ENCODE results near the gene IFNGR2. TPM values are rescaled to one million over a fixed set of nuclear protein-coding genes. Genes with fewer than 3 reads are reported as not detected.

Gene IFNGR2
- total and polyA plus RNA-seq, 2 donors (not counting 3 experiments of a cell fraction or from before 2014, with no cell fraction given), result 44.2 to 46.1 TPM

- no peak for DNase-seq (ENCODE audit: low read depth, low spot score)
- Histone ChIP-seq H3K9me3 (replicated peaks; ENCODE audit: control insufficient read depth, insufficient read depth, low read length) (no peaks in the 10 kb centered on the region), H4K20me1 (replicated peaks; ENCODE audit: control insufficient read depth, extremely low read depth, insufficient read depth, low read length) (no peaks in the 10 kb centered on the region), H3K36me3 (ENCODE audit: control insufficient read depth in 2 of 2, extremely low read depth in 1 of 2, insufficient read depth in 2 of 2, low read length in 2 of 2) (peaks cover 10 to 20% of the 10 kb centered on the region in 2 experiments), H3K27ac (ENCODE audit: insufficient read depth, low read depth, low read length) (no peak overlapping the region), H3K9me1 (replicated peaks; ENCODE audit: control insufficient read depth, extremely low read depth, insufficient read depth, low read length) (no peaks in the 10 kb centered on the region), H3K79me2 (ENCODE audit: control insufficient read depth, insufficient read depth, low read length) (no peaks in the 10 kb centered on the region), H3K4me2 (ENCODE audit: insufficient read depth, low read length) (no peak overlapping the region), H2AFZ (ENCODE audit: low read depth, low read length) (no peak overlapping the region), H3K27me3 (ENCODE audit: control insufficient read depth in 2 of 2, insufficient read depth in 2 of 2, low read length in 2 of 2) (no peaks in the 10 kb centered on the region), H3K4me1 (ENCODE audit: control insufficient read depth, extremely low read depth, insufficient read depth, low read length) (peaks cover 15% of the 10 kb centered on the region), H3K9ac (replicated peaks; ENCODE audit: extremely low read depth, insufficient read depth, low read length) (no peak overlapping the region), H3K4me3 (replicated peaks in 1 of 3; ENCODE audit: insufficient read depth in 1 of 3, low read depth in 1 of 3, low read length in 3 of 3) (no peak overlapping the region)
- CTCF ChIA-PET, result interaction anchor here (0.8 to 2.6 kb wide), 4 partner anchors 8 to 240 kb away, joined by 3 to 8 read pairs (median 4); no protein-coding TSS in a partner anchor
- POLR2A ChIA-PET, result no interaction called here
- no peak for FAIRE-seq
- TF ChIP-seq GATA2 (IDR thresholded peaks at IDR 0.05; ENCODE audit: insufficient read depth, insufficient read length, low read depth, low read length), result no peak
- no peak for TF ChIP-seq POLR2A (IDR thresholded peaks at IDR 0.05; ENCODE audit: low read depth, low read length)
- no peak for TF ChIP-seq POLR2AphosphoS5 (IDR thresholded peaks at IDR 0.05; ENCODE audit: insufficient read depth, low read depth, low read length)
- TF ChIP-seq, protein P1, sequence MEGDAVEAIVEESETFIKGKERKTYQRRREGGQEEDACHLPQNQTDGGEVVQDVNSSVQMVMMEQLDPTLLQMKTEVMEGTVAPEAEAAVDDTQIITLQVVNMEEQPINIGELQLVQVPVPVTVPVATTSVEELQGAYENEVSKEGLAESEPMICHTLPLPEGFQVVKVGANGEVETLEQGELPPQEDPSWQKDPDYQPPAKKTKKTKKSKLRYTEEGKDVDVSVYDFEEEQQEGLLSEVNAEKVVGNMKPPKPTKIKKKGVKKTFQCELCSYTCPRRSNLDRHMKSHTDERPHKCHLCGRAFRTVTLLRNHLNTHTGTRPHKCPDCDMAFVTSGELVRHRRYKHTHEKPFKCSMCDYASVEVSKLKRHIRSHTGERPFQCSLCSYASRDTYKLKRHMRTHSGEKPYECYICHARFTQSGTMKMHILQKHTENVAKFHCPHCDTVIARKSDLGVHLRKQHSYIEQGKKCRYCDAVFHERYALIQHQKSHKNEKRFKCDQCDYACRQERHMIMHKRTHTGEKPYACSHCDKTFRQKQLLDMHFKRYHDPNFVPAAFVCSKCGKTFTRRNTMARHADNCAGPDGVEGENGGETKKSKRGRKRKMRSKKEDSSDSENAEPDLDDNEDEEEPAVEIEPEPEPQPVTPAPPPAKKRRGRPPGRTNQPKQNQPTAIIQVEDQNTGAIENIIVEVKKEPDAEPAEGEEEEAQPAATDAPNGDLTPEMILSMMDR (IDR thresholded peaks at IDR 0.05; ENCODE audit: extremely low read depth in 1 of 2, insufficient read depth in 1 of 2, low read depth in 1 of 2, low read length in 2 of 2), result no peak
- no TSS peak for BruUV-seq (replicated peaks)
- dilution Hi-C loops (cut with MboI; ENCODE audit: extremely low pct_ligation_motif_present, low sequenced_read_pairs) (no loop called here), intact Hi-C loops (cut with micrococcal nuclease) (no loop called here)
These were observed 33.9 kb downstream of the IFNGR2 start for GRCh38 chr21:33437140-33437539.

Data from endothelial cell of umbilical vein (primary cell).